ENCODE results near the gene LTBP1. TPM values are rescaled to one million over a fixed set of nuclear protein-coding genes. Genes with fewer than 3 reads are reported as not detected.

Gene LTBP1
- total RNA-seq, 1 experiment from 2014 or later = 28.5 TPM

DNA sequence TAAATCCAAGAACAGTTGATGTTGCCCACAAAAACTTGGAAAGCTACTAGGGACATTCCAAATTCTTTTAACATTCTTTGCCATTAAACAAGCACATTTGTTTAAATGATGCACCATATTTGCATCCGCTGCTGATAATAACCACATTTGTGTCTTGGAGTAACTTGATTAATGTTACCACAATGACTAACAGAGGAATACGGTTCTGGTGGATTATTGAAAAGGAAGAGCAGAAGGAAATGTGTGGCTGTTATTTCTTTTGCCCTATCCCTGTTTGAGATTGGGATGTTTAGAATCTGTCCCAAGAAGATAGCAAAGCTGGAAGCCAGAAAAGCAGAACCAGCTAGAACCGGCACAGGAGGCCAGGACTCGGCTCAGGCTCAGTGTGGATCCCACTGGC, 490.5 kb downstream of the LTBP1 start:
- H3K4me1 Mint-ChIP-seq = peaks cover 5 to 10% of the 10 kb centered on the region in 2 experiments; a peak in 3 of 4 replicates
- Histone ChIP-seq H3T11ph (ENCODE audit: low read length) (no peak overlapping the region), H3K14ac (ENCODE audit: insufficient read depth, low read length) (no peak overlapping the region), H3K27me3 (ENCODE audit: insufficient read depth, low read length) (no peaks in the 10 kb centered on the region), H2BK12ac (ENCODE audit: insufficient read length, low read depth, low read length) (no peak overlapping the region), H3K4me2 (ENCODE audit: insufficient read depth, insufficient read length, low read length) (no peak overlapping the region), H3K27ac (ENCODE audit: insufficient read length, low read depth, low read length) (no peak overlapping the region), H3K23me2 (ENCODE audit: insufficient read length, low read depth, low read length, poor library complexity, severe bottlenecking) (no peaks in the 10 kb centered on the region), H3K9me3 (ENCODE audit: control insufficient read depth, low read depth, low read length) (no peaks in the 10 kb centered on the region), H4K91ac (ENCODE audit: insufficient read length, low read depth, low read length) (no peak overlapping the region), H2AK5ac (ENCODE audit: insufficient read length, low read length) (no peak overlapping the region), H3K56ac (ENCODE audit: insufficient read length, low read depth, low read length) (no peak overlapping the region), H4K8ac (replicated peaks; ENCODE audit: insufficient read length, low read depth, low read length) (no peak overlapping the region), H2BK5ac (ENCODE audit: insufficient read length, low read length) (no peak overlapping the region), H4K5ac (ENCODE audit: insufficient read length, low read depth, low read length) (no peak overlapping the region), H3K4me1 (ENCODE audit: insufficient read depth, low read length) (no peaks in the 10 kb centered on the region), H2AFZ (ENCODE audit: low read length) (no peak overlapping the region), H3K9ac (ENCODE audit: extremely low read depth, insufficient read length, low read length) (no peak overlapping the region), H2BK20ac (ENCODE audit: low read depth, low read length, poor library complexity, severe bottlenecking) (no peak overlapping the region), H2BK15ac (ENCODE audit: low read depth, low read length) (no peak overlapping the region), H3K4ac (ENCODE audit: low read depth, low read length) (no peak overlapping the region), H3K79me1 (ENCODE audit: insufficient read depth, low read depth, low read length, poor library complexity, severe bottlenecking) (no peaks in the 10 kb centered on the region), H3K79me2 (ENCODE audit: insufficient read depth, low read length) (no peaks in the 10 kb centered on the region), H2BK120ac (ENCODE audit: low read depth, low read length, poor library complexity, severe bottlenecking) (no peak overlapping the region), H3K23ac (ENCODE audit: insufficient read length, low read depth, low read length) (no peak overlapping the region), H4K20me1 (ENCODE audit: control insufficient read depth, insufficient read depth, insufficient read length) (no peaks in the 10 kb centered on the region), H3K18ac (ENCODE audit: insufficient read length, low read depth, low read length) (no peak overlapping the region)
- DNase-seq = no peak
- no peak overlapping the region for H3K27ac Mint-ChIP-seq
- WGBS (ENCODE audit: extremely low coverage, insufficient read length, low lambda C conversion rate) = no CpG with 5 or more reads among the region's 4 CpGs
- no peaks in the 10 kb centered on the region for H3K9me3 Mint-ChIP-seq
- H3K36me3 Mint-ChIP-seq (ENCODE audit: insufficient read depth in 1 of 3, low read depth in 3 of 3) = no peaks in the 10 kb centered on the region
- H3K4me3 Mint-ChIP-seq = no peak overlapping the region
- TF ChIP-seq CTCF (conservative IDR thresholded peaks at IDR 0.05) = no peak
- H3K27me3 Mint-ChIP-seq (ENCODE audit: low read depth) = no peaks in the 10 kb centered on the region
